Panc1 (cell line): Measurements from ENCODE around the gene SRRT.

Experiments
- CTCF ChIP-seq: fragments of 450-650 bp; IDR thresholded peaks from 2 replicates; pipeline ENCODE4 v1.5.1; 2017; ENCODE audit warnings: mild to moderate bottlenecking
- POLR2AphosphoS5 ChIP-seq: IDR thresholded peaks from 2 replicates; pipeline ENCODE4 v1.6.1; 2012; ENCODE audit warnings: mild to moderate bottlenecking, low read depth, low read length, moderate library complexity

- TF ChIP-seq CTCF, result no peak
- TF ChIP-seq POLR2AphosphoS5, result no peak
Measured at GRCh38 chr7:100914208-100914878, 39.4 kb downstream of the SRRT start.
